Transverse colon (tissue), 4 donors: ENCODE data around the gene PGM5.

Source experiments
- EP300 ChIP-seq: sonication (generic); formaldehyde crosslinking; IDR thresholded peaks from one replicate; pipeline ENCODE4 v1.6.1; 2017; ENCODE audit warnings: antibody characterized with exemption, low read depth
- POLR2A ChIP-seq: fragments of 450-650 bp; IDR thresholded peaks from one replicate; pipeline ENCODE4 v1.6.1; 2016; ENCODE audit warnings: antibody characterized with exemption, mild to moderate bottlenecking, moderate library complexity
- POLR2AphosphoS5 ChIP-seq, 3 donors: sonication (generic); formaldehyde crosslinking; IDR thresholded peaks; one replicate each; pipeline ENCODE4 v1.6.1; 2016; ENCODE audit warnings: antibody characterized with exemption in 3 of 3
- TF ChIP-seq, protein P1 (sequence below), 5 experiments: fragments of 200-600 bp in 3 of 5; fragments of 450-650 bp in 2 of 5; sonication (generic) in 3 of 5; IDR thresholded peaks; 1 replicate in 2 of 5; 2 replicates in 3 of 5; pipeline ENCODE4 v1.5.1; 2016 to 2017; ENCODE audit warnings: antibody characterized with exemption in 5 of 5, inconsistent platforms in 3 of 5, mild to moderate bottlenecking in 2 of 5, moderate library complexity in 1 of 5

DNA sequence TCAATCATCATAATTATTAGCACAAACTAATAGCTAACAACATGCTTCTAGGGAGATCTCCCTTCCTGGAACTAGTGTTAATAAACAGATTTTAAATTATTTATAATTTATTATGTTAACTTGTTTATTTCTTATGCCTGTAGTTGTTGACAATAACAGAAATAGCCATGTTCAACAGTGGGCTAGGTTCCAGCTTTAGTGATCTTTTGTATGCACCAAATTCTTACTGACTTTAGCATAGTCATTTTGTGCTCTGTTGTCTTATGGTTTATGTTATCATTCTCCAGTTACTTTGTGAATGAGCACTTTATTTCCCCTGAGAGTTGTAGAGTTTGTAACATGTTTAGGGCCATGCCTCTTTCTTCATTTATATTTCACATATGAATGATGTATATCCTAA is 113.7 kb downstream of the PGM5 start:
- TF ChIP-seq EP300 (no peak), POLR2A (no peak), POLR2AphosphoS5 (IDR thresholded peaks at IDR 0.05) (no peak)
- TF ChIP-seq, protein P1, sequence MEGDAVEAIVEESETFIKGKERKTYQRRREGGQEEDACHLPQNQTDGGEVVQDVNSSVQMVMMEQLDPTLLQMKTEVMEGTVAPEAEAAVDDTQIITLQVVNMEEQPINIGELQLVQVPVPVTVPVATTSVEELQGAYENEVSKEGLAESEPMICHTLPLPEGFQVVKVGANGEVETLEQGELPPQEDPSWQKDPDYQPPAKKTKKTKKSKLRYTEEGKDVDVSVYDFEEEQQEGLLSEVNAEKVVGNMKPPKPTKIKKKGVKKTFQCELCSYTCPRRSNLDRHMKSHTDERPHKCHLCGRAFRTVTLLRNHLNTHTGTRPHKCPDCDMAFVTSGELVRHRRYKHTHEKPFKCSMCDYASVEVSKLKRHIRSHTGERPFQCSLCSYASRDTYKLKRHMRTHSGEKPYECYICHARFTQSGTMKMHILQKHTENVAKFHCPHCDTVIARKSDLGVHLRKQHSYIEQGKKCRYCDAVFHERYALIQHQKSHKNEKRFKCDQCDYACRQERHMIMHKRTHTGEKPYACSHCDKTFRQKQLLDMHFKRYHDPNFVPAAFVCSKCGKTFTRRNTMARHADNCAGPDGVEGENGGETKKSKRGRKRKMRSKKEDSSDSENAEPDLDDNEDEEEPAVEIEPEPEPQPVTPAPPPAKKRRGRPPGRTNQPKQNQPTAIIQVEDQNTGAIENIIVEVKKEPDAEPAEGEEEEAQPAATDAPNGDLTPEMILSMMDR (IDR thresholded peaks at IDR 0.05): no peak
